ENCODE results near the gene DMBT1. TPM values are rescaled to one million over a fixed set of nuclear protein-coding genes. Genes with fewer than 3 reads are reported as not detected.
A peak's percentile ranks its signal among the peaks of the same experiment; 100 is the strongest.

DMBT1 gene
- total RNA-seq, 1 donor from 2014 or later: not detected

- no peaks in the 10 kb centered on the region for H3K36me3 Mint-ChIP-seq
- Histone ChIP-seq H3K9me3 (ENCODE audit: low read depth) (no peaks in the 10 kb centered on the region), H3K4me3 (no peak overlapping the region), H3K4me1 (no peaks in the 10 kb centered on the region), H3K36me3 (no peaks in the 10 kb centered on the region), H3K27me3 (no peaks in the 10 kb centered on the region), H4K20me1 (ENCODE audit: low read depth) (no peaks in the 10 kb centered on the region), H3K4me2 (no peak overlapping the region), H2AFZ (replicated peaks) (peak overlapping the region; percentile 95), H3F3A (ENCODE audit: low read depth) (no peaks in the 10 kb centered on the region), H3K9ac (no peak overlapping the region), H3K27ac (no peak overlapping the region), H3K79me2 (ENCODE audit: low read depth) (no peaks in the 10 kb centered on the region)
- peaks cover 5% of the 10 kb centered on the region for H3K27me3 Mint-ChIP-seq (ENCODE audit: insufficient read depth, low read depth)
- H3K27ac Mint-ChIP-seq: no peak overlapping the region
- no peaks in the 10 kb centered on the region for H3K9me3 Mint-ChIP-seq
- no peak for TF ChIP-seq EZH2phosphoT487 (IDR thresholded peaks at IDR 0.05)
- TF ChIP-seq CTCF (IDR thresholded peaks at IDR 0.05): peak; percentile 87
- no peak for TF ChIP-seq EZH2 (IDR thresholded peaks at IDR 0.05)
- peak overlapping the region; percentile 35 for H3K4me3 Mint-ChIP-seq
- DNase-seq (ENCODE audit: low spot score): peak; percentile 72
- H3K4me1 Mint-ChIP-seq: no peaks in the 10 kb centered on the region
These were observed 88.3 kb downstream of the DMBT1 start for GRCh38 chr10:122648599-122649428.

GRCh38 chr10:122649903-122650302, 89.3 kb downstream of the DMBT1 start:
- H3K27me3 Mint-ChIP-seq (ENCODE audit: insufficient read depth, low read depth): peaks cover 5% of the 10 kb centered on the region

GRCh38 chr10:122650331-122650730, 89.8 kb downstream of the DMBT1 start:
- Mint-ChIP-seq H3K27ac (no peak overlapping the region), H3K4me1 (no peaks in the 10 kb centered on the region), H3K36me3 (no peaks in the 10 kb centered on the region), H3K9me3 (no peaks in the 10 kb centered on the region), H3K27me3 (ENCODE audit: insufficient read depth, low read depth) (peaks cover 5% of the 10 kb centered on the region), H3K4me3 (no peak overlapping the region)
- Histone ChIP-seq H3K9me3 (ENCODE audit: low read depth) (no peaks in the 10 kb centered on the region), H3F3A (ENCODE audit: low read depth) (no peaks in the 10 kb centered on the region), H3K4me1 (no peaks in the 10 kb centered on the region), H3K79me2 (ENCODE audit: low read depth) (no peaks in the 10 kb centered on the region), H2AFZ (replicated peaks) (no peak overlapping the region), H4K20me1 (ENCODE audit: low read depth) (no peaks in the 10 kb centered on the region), H3K4me2 (no peak overlapping the region), H3K4me3 (no peak overlapping the region), H3K27me3 (no peaks in the 10 kb centered on the region), H3K9ac (no peak overlapping the region), H3K36me3 (no peaks in the 10 kb centered on the region), H3K27ac (no peak overlapping the region)
- TF ChIP-seq EZH2phosphoT487 (IDR thresholded peaks at IDR 0.05) (no peak), EZH2 (IDR thresholded peaks at IDR 0.05) (no peak)
- no peak for DNase-seq (ENCODE audit: low spot score)

More at GRCh38 chr10:122649903-122650302, 89.3 kb downstream of the DMBT1 start:
- Histone ChIP-seq H3K9ac (no peak overlapping the region), H4K20me1 (ENCODE audit: low read depth) (no peaks in the 10 kb centered on the region), H2AFZ (replicated peaks) (no peak overlapping the region), H3K79me2 (ENCODE audit: low read depth) (no peaks in the 10 kb centered on the region), H3K4me1 (no peaks in the 10 kb centered on the region), H3F3A (ENCODE audit: low read depth) (no peaks in the 10 kb centered on the region), H3K9me3 (ENCODE audit: low read depth) (no peaks in the 10 kb centered on the region), H3K27ac (no peak overlapping the region), H3K27me3 (no peaks in the 10 kb centered on the region), H3K36me3 (no peaks in the 10 kb centered on the region), H3K4me2 (no peak overlapping the region), H3K4me3 (no peak overlapping the region)
- Mint-ChIP-seq H3K9me3 (no peaks in the 10 kb centered on the region), H3K4me1 (no peaks in the 10 kb centered on the region), H3K36me3 (no peaks in the 10 kb centered on the region), H3K4me3 (no peak overlapping the region), H3K27ac (no peak overlapping the region)
- TF ChIP-seq EZH2phosphoT487 (IDR thresholded peaks at IDR 0.05) (no peak), CTCF (IDR thresholded peaks at IDR 0.05) (no peak), EZH2 (IDR thresholded peaks at IDR 0.05) (no peak)
- DNase-seq (ENCODE audit: low spot score): no peak
